Glutamatergic neuron (in vitro differentiated cells): Measurements from ENCODE around the gene PPP2R5C. TPM values are rescaled to one million over a fixed set of nuclear protein-coding genes. Genes with fewer than 3 reads are reported as not detected.

Experiments used
- DNase-seq: peaks from one replicate; pipeline ENCODE4 v3.0.0; 2022
- H3K27ac Mint-ChIP-seq: one replicate; pipeline ENCODE4 v1.8.0; 2020; ENCODE audit warnings: mild to moderate bottlenecking, mixed read lengths, inconsistent platforms; ENCODE audit not compliant: unreplicated experiment
- H3K27me3 Mint-ChIP-seq: one replicate; pipeline ENCODE4 v1.8.0; 2020; ENCODE audit warnings: mild to moderate bottlenecking, moderate library complexity, mixed read lengths, inconsistent platforms; ENCODE audit not compliant: unreplicated experiment
- H3K36me3 Mint-ChIP-seq: one replicate; pipeline ENCODE4 v1.8.0; 2020; ENCODE audit warnings: mild to moderate bottlenecking, mixed read lengths, inconsistent platforms; ENCODE audit not compliant: unreplicated experiment
- H3K4me1 Mint-ChIP-seq: one replicate; pipeline ENCODE4 v1.8.0; 2020; ENCODE audit warnings: mild to moderate bottlenecking, low read depth, mixed read lengths, inconsistent platforms; ENCODE audit not compliant: unreplicated experiment
- H3K4me3 Mint-ChIP-seq: one replicate; pipeline ENCODE4 v1.8.0; 2020; ENCODE audit warnings: mild to moderate bottlenecking, mixed read lengths, inconsistent platforms; ENCODE audit not compliant: unreplicated experiment
- H3K9me3 Mint-ChIP-seq: one replicate; pipeline ENCODE4 v1.8.0; 2020; ENCODE audit warnings: mild to moderate bottlenecking, moderate library complexity, mixed read lengths, inconsistent platforms; ENCODE audit not compliant: unreplicated experiment
- CTCF ChIP-seq: fragments of 200-600 bp; sonication (generic); IDR thresholded peaks from one replicate; pipeline ENCODE4 v1.5.0; 2021; ENCODE audit not compliant: partially characterized antibody, unreplicated experiment
- total RNA-seq: library from RNA; stranded (reverse); fragmentation: NEBNext Ultra II Directional; extraction: Animal tissue kit (Norgen Biotek cat#: 25700); gene quantifications from one replicate; pipeline ENCODE4 v1.2.1, GENCODE V29; 2021; ENCODE audit not compliant: unreplicated experiment

Gene PPP2R5C
- total RNA-seq, 1 donor from 2014 or later: 116 TPM

- Mint-ChIP-seq H3K36me3 (no peaks in the 10 kb centered on the region), H3K4me1 (peaks cover 49% of the 10 kb centered on the region), H3K9me3 (peaks cover 14% of the 10 kb centered on the region), H3K27me3 (peaks cover 2% of the 10 kb centered on the region), H3K4me3 (no peak overlapping the region), H3K27ac (peak overlapping the region; percentile 85)
- DNase-seq: no peak
- TF ChIP-seq CTCF: no peak
These were observed 156.8 kb downstream of the PPP2R5C start for GRCh38 chr14:101918065-101918989.

- Mint-ChIP-seq H3K4me3 (no peak overlapping the region), H3K27ac (no peak overlapping the region), H3K27me3 (no peaks in the 10 kb centered on the region), H3K9me3 (peaks cover 12% of the 10 kb centered on the region), H3K4me1 (peaks cover 36% of the 10 kb centered on the region), H3K36me3 (no peaks in the 10 kb centered on the region)
- TF ChIP-seq CTCF: no peak
- DNase-seq: no peak
These were observed 158.8 kb downstream of the PPP2R5C start for GRCh38 chr14:101920271-101920670.

- no peak for DNase-seq
- no peak for TF ChIP-seq CTCF
- Mint-ChIP-seq H3K27ac (peak overlapping the region; percentile 8), H3K36me3 (no peaks in the 10 kb centered on the region), H3K27me3 (no peaks in the 10 kb centered on the region), H3K4me1 (peaks cover 16% of the 10 kb centered on the region), H3K4me3 (no peak overlapping the region), H3K9me3 (peaks cover 5% of the 10 kb centered on the region)
These were observed 161.4 kb downstream of the PPP2R5C start for GRCh38 chr14:101922866-101923265.

GRCh38 chr14:101925152-101925551, 163.6 kb downstream of the PPP2R5C start:
- DNase-seq: no peak

More at GRCh38 chr14:101925152-101925551, 163.6 kb downstream of the PPP2R5C start:
- Mint-ChIP-seq H3K4me1 (peaks cover 6% of the 10 kb centered on the region), H3K27me3 (no peaks in the 10 kb centered on the region), H3K9me3 (peaks cover 2% of the 10 kb centered on the region), H3K4me3 (no peak overlapping the region), H3K27ac (no peak overlapping the region), H3K36me3 (no peaks in the 10 kb centered on the region)
- no peak for TF ChIP-seq CTCF
